GM19351 (cell line): ENCODE measurements around the gene DEFB129.
A peak's percentile ranks its signal among the peaks of the same experiment; 100 is the strongest.
"Not testable (repeated sequence)": the region's sequence is repeated elsewhere in the genome, so short reads cannot be mapped to it uniquely, and the experiment has no call there.

Experiments used
- ATAC-seq: cut with Tn5 transposase; IDR thresholded peaks from one replicate; pipeline ENCODE4 v1.9.1; 2021; ENCODE audit warnings: mild to moderate bottlenecking, moderate library complexity; ENCODE audit not compliant: unreplicated experiment

The DEFB129 gene

GRCh38 chr20:252801-253200 lies 25.7 kb downstream of the DEFB129 start:
- ATAC-seq, result no peak

- ATAC-seq, result not testable (repeated sequence)
Observed at GRCh38 chr20:253447-253846, 26.4 kb downstream of the DEFB129 start.

- no peak for ATAC-seq
Observed at GRCh38 chr20:257419-257818, 30.4 kb downstream of the DEFB129 start, which contains the start of gene DEFB132. TSS of gene DEFB132 (plus strand) at chr20:257724. CDS start at chr20:257779, 55 bp downstream.

- peak; percentile 62 for ATAC-seq
Observed at GRCh38 chr20:258269-258858, 31.3 kb downstream of the DEFB129 start.

- ATAC-seq, result no peak
Observed at GRCh38 chr20:258963-259362, 31.9 kb downstream of the DEFB129 start.

GRCh38 chr20:259981-260380 lies 32.9 kb downstream of the DEFB129 start:
- ATAC-seq, result no peak

GRCh38 chr20:263701-264100 lies 36.6 kb downstream of the DEFB129 start:
- ATAC-seq, result no peak

- peak; percentile 92 for ATAC-seq
Observed at GRCh38 chr20:266596-267562, 39.8 kb downstream of the DEFB129 start.

GRCh38 chr20:270517-270916 lies 43.5 kb downstream of the DEFB129 start:
- no peak for ATAC-seq

GRCh38 chr20:271069-271468 lies 44.0 kb downstream of the DEFB129 start:
- ATAC-seq, result no peak

- ATAC-seq, result no peak
Observed at GRCh38 chr20:271528-271927, 44.5 kb downstream of the DEFB129 start.

GRCh38 chr20:272718-273117 lies 45.7 kb downstream of the DEFB129 start:
- no peak for ATAC-seq

GRCh38 chr20:273884-274283 lies 46.8 kb downstream of the DEFB129 start:
- no peak for ATAC-seq

GRCh38 chr20:275791-276190 lies 48.7 kb downstream of the DEFB129 start:
- ATAC-seq, result no peak

GRCh38 chr20:276620-277495 lies 49.8 kb downstream of the DEFB129 start:
- ATAC-seq, result no peak

GRCh38 chr20:277496-277781 lies 50.4 kb downstream of the DEFB129 start:
- ATAC-seq, result no peak

- no peak for ATAC-seq
Observed at GRCh38 chr20:278181-278580, 51.1 kb downstream of the DEFB129 start.

GRCh38 chr20:278607-279571 lies 51.8 kb downstream of the DEFB129 start:
- no peak for ATAC-seq
